ENCODE measurements around the gene CCDC13.

DNA sequence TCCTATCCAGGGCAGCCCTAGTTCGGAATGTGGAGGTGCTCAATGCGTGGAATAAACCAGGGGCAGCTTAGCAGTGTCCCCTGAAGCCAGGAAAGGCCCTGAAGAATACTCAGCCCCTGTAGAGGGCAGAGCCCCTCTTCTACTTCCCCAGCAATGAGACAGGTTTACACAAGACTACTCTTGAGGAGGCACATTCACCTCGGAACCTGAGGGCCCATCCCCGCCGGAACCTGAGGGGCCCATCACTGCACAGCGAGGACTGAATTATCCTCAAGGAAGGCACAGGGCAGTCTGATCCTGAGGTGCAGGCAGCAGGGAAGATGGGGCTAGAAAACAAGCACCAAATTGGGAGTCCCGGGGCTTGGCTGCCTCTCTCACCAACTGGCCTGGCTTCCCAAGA lies 22.2 kb downstream of the CCDC13 start:
- TF ChIP-seq, protein P1, sequence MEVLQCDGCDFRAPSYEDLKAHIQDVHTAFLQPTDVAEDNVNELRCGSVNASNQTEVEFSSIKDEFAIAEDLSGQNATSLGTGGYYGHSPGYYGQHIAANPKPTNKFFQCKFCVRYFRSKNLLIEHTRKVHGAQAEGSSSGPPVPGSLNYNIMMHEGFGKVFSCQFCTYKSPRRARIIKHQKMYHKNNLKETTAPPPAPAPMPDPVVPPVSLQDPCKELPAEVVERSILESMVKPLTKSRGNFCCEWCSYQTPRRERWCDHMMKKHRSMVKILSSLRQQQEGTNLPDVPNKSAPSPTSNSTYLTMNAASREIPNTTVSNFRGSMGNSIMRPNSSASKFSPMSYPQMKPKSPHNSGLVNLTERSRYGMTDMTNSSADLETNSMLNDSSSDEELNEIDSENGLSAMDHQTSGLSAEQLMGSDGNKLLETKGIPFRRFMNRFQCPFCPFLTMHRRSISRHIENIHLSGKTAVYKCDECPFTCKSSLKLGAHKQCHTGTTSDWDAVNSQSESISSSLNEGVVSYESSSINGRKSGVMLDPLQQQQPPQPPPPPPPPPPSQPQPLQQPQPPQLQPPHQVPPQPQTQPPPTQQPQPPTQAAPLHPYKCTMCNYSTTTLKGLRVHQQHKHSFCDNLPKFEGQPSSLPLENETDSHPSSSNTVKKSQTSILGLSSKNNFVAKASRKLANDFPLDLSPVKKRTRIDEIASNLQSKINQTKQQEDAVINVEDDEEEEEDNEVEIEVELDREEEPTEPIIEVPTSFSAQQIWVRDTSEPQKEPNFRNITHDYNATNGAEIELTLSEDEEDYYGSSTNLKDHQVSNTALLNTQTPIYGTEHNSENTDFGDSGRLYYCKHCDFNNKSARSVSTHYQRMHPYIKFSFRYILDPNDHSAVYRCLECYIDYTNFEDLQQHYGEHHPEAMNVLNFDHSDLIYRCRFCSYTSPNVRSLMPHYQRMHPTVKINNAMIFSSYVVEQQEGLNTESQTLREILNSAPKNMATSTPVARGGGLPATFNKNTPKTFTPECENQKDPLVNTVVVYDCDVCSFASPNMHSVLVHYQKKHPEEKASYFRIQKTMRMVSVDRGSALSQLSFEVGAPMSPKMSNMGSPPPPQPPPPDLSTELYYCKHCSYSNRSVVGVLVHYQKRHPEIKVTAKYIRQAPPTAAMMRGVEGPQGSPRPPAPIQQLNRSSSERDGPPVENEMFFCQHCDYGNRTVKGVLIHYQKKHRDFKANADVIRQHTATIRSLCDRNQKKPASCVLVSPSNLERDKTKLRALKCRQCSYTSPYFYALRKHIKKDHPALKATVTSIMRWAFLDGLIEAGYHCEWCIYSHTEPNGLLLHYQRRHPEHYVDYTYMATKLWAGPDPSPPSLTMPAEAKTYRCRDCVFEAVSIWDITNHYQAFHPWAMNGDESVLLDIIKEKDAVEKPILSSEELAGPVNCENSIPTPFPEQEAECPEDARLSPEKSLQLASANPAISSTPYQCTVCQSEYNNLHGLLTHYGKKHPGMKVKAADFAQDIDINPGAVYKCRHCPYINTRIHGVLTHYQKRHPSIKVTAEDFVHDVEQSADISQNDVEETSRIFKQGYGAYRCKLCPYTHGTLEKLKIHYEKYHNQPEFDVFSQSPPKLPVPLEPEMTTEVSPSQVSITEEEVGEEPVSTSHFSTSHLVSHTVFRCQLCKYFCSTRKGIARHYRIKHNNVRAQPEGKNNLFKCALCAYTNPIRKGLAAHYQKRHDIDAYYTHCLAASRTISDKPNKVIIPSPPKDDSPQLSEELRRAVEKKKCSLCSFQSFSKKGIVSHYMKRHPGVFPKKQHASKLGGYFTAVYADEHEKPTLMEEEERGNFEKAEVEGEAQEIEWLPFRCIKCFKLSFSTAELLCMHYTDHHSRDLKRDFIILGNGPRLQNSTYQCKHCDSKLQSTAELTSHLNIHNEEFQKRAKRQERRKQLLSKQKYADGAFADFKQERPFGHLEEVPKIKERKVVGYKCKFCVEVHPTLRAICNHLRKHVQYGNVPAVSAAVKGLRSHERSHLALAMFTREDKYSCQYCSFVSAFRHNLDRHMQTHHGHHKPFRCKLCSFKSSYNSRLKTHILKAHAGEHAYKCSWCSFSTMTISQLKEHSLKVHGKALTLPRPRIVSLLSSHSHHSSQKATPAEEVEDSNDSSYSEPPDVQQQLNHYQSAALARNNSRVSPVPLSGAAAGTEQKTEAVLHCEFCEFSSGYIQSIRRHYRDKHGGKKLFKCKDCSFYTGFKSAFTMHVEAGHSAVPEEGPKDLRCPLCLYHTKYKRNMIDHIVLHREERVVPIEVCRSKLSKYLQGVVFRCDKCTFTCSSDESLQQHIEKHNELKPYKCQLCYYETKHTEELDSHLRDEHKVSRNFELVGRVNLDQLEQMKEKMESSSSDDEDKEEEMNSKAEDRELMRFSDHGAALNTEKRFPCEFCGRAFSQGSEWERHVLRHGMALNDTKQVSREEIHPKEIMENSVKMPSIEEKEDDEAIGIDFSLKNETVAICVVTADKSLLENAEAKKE (CRISPR knock-in tag; IDR thresholded peaks at IDR 0.05), result no peak
- TF ChIP-seq POLR2AphosphoS5 (IDR thresholded peaks at IDR 0.05; ENCODE audit: low read depth), result no peak
- TF ChIP-seq, protein P2, sequence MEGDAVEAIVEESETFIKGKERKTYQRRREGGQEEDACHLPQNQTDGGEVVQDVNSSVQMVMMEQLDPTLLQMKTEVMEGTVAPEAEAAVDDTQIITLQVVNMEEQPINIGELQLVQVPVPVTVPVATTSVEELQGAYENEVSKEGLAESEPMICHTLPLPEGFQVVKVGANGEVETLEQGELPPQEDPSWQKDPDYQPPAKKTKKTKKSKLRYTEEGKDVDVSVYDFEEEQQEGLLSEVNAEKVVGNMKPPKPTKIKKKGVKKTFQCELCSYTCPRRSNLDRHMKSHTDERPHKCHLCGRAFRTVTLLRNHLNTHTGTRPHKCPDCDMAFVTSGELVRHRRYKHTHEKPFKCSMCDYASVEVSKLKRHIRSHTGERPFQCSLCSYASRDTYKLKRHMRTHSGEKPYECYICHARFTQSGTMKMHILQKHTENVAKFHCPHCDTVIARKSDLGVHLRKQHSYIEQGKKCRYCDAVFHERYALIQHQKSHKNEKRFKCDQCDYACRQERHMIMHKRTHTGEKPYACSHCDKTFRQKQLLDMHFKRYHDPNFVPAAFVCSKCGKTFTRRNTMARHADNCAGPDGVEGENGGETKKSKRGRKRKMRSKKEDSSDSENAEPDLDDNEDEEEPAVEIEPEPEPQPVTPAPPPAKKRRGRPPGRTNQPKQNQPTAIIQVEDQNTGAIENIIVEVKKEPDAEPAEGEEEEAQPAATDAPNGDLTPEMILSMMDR (conservative IDR thresholded peaks at IDR 0.05; ENCODE audit: low read depth in 2 of 2), result no peak
- no peak for TF ChIP-seq EZH2phosphoT487 (IDR thresholded peaks at IDR 0.05; ENCODE audit: unreplicated experiment)
- TF ChIP-seq REST (IDR thresholded peaks at IDR 0.05; ENCODE audit: unreplicated experiment), result no peak
- TF ChIP-seq EZH2 (IDR thresholded peaks at IDR 0.05; ENCODE audit: low read depth, unreplicated experiment), result no peak
- TF ChIP-seq STAT1 (IDR thresholded peaks at IDR 0.05; ENCODE audit: unreplicated experiment), result no peak
- no peak for TF ChIP-seq NANOG (IDR thresholded peaks at IDR 0.05; ENCODE audit: borderline replicate concordance)
- no peak for TF ChIP-seq CREB1 (CRISPR knock-in tag; IDR thresholded peaks at IDR 0.05; ENCODE audit: low read depth)
